PC-3 (cell line): ENCODE results near the gene KRT7.

Source experiments
- EZH2 ChIP-seq: fragments of 300-600 bp; sonication (generic); IDR thresholded peaks from one replicate; pipeline ENCODE4 v1.6.1; 2017; ENCODE audit warnings: antibody characterized with exemption, mild to moderate bottlenecking, low read length; ENCODE audit not compliant: unreplicated experiment
- EZH2phosphoT487 ChIP-seq: fragments of 300-600 bp; sonication (generic); IDR thresholded peaks from 2 replicates; pipeline ENCODE4 v1.6.1; 2018; ENCODE audit warnings: mild to moderate bottlenecking, antibody characterized with exemption, low read length, borderline replicate concordance
- TF ChIP-seq, protein P1 (sequence below): fragments of 300-600 bp; sonication (generic); conservative IDR thresholded peaks from 2 replicates; pipeline ENCODE4 v1.5.1; 2017; ENCODE audit warnings: antibody characterized with exemption, low read depth, mild to moderate bottlenecking, low read length

GRCh38 chr12:52212701-52213563 lies 20.1 kb upstream of the KRT7 start:
- TF ChIP-seq, protein P1, sequence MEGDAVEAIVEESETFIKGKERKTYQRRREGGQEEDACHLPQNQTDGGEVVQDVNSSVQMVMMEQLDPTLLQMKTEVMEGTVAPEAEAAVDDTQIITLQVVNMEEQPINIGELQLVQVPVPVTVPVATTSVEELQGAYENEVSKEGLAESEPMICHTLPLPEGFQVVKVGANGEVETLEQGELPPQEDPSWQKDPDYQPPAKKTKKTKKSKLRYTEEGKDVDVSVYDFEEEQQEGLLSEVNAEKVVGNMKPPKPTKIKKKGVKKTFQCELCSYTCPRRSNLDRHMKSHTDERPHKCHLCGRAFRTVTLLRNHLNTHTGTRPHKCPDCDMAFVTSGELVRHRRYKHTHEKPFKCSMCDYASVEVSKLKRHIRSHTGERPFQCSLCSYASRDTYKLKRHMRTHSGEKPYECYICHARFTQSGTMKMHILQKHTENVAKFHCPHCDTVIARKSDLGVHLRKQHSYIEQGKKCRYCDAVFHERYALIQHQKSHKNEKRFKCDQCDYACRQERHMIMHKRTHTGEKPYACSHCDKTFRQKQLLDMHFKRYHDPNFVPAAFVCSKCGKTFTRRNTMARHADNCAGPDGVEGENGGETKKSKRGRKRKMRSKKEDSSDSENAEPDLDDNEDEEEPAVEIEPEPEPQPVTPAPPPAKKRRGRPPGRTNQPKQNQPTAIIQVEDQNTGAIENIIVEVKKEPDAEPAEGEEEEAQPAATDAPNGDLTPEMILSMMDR: no peak
- TF ChIP-seq EZH2: no peak
- TF ChIP-seq EZH2phosphoT487: no peak
